OCI-LY7 (cell line): ENCODE measurements around the gene PKIB.

Source experiments
- EZH2phosphoT487 ChIP-seq: fragments of 200-600 bp; sonication (generic); IDR thresholded peaks from 2 replicates; pipeline ENCODE4 v1.6.1; 2018; ENCODE audit warnings: low read depth, borderline replicate concordance, mild to moderate bottlenecking, mixed run types, antibody characterized with exemption, low read length, moderate library complexity, mixed read lengths
- TF ChIP-seq, protein P1 (sequence below): fragments of 200-600 bp; sonication (generic); conservative IDR thresholded peaks from 2 replicates; pipeline ENCODE4 v1.5.1; 2014; ENCODE audit warnings: mild to moderate bottlenecking, antibody characterized with exemption, low read length, moderate library complexity, mixed read lengths

DNA sequence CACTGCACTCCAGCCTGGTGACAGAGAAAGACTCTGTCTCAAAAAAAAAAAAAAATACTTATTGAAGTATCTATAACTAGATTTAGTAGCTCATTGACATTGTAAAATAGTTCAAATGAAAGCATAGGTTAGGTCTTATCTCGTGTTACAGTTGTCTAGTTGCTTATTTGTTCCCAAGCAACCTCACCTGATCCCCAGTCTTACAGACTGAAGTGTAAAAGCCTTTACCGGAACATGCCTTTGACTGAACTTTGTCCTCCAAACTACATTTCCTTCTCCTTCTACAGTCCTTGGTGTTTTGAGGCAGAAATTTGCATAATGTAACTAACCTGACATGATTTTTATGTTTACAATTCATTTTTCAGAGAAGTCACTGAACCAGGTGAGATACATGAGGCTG, 61.0 kb downstream of the PKIB start:
- TF ChIP-seq, protein P1, sequence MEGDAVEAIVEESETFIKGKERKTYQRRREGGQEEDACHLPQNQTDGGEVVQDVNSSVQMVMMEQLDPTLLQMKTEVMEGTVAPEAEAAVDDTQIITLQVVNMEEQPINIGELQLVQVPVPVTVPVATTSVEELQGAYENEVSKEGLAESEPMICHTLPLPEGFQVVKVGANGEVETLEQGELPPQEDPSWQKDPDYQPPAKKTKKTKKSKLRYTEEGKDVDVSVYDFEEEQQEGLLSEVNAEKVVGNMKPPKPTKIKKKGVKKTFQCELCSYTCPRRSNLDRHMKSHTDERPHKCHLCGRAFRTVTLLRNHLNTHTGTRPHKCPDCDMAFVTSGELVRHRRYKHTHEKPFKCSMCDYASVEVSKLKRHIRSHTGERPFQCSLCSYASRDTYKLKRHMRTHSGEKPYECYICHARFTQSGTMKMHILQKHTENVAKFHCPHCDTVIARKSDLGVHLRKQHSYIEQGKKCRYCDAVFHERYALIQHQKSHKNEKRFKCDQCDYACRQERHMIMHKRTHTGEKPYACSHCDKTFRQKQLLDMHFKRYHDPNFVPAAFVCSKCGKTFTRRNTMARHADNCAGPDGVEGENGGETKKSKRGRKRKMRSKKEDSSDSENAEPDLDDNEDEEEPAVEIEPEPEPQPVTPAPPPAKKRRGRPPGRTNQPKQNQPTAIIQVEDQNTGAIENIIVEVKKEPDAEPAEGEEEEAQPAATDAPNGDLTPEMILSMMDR = no peak
- TF ChIP-seq EZH2phosphoT487 = no peak
